Coronary artery (tissue), 2 donors: ENCODE data around the gene TTC23L.

Source experiments
- DNase-seq: peaks from one replicate; pipeline ENCODE4 v3.0.0-alpha.2; 2017; ENCODE audit warnings: low spot score
- H3K27ac ChIP-seq, 2 donors: fragments of 200-600 bp; sonication (generic); one replicate each; pipeline ENCODE4 v1.5.1; 2016 to 2019
- H3K4me3 ChIP-seq: fragments of 200-600 bp; sonication (generic); 2 replicates; pipeline ENCODE4 v1.5.1; 2016; ENCODE audit warnings: mild to moderate bottlenecking, moderate library complexity
- TF ChIP-seq, protein P1 (sequence below): fragments of 200-600 bp; sonication (generic); IDR thresholded peaks from one replicate; pipeline ENCODE4 v1.5.1; 2019; ENCODE audit warnings: antibody characterized with exemption

Gene TTC23L

DNA sequence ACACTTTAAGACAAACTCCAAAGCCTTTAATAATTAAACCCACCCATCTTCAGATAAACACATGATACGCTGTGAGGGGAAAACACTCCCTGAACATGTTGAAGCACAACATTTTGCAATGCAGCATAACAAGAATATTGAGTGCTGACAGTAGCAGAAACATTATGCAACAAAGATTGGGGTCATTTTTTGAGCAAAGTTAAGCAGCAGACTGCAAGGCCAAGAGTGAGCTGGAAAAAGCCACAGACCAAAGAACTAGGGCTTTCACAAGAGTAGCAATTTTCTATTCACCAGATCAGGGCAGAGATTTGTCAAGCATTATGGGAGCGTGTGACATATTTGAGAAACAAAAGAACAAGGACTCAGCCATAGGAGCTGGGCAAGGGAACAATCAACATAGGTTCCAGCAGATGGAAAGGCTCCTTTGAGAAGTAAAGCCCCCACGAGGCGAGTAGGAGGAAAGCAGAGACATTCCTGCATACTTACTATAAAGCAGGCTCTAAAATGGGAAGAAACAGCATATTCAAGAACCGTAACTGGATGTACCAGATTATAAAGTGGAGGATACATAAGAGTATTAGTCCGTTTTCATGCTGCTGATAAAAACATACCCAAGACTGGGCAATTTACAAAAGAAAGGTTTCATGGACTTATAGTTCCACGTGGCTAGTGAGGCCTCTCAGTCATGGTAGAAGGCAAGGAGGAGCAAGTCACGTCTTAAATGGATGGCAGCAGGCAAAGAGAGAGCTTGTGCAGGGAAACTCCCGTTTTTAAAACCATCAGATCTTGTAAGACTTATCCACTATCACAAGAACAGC lies 4.8 kb upstream of the TTC23L start:
- H3K4me3 ChIP-seq, result no peak overlapping the region
- DNase-seq, result no peak
- TF ChIP-seq, protein P1, sequence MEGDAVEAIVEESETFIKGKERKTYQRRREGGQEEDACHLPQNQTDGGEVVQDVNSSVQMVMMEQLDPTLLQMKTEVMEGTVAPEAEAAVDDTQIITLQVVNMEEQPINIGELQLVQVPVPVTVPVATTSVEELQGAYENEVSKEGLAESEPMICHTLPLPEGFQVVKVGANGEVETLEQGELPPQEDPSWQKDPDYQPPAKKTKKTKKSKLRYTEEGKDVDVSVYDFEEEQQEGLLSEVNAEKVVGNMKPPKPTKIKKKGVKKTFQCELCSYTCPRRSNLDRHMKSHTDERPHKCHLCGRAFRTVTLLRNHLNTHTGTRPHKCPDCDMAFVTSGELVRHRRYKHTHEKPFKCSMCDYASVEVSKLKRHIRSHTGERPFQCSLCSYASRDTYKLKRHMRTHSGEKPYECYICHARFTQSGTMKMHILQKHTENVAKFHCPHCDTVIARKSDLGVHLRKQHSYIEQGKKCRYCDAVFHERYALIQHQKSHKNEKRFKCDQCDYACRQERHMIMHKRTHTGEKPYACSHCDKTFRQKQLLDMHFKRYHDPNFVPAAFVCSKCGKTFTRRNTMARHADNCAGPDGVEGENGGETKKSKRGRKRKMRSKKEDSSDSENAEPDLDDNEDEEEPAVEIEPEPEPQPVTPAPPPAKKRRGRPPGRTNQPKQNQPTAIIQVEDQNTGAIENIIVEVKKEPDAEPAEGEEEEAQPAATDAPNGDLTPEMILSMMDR, result no peak
- H3K27ac ChIP-seq, result peak overlapping the region in 1 of 2 donors; percentile 36

DNA sequence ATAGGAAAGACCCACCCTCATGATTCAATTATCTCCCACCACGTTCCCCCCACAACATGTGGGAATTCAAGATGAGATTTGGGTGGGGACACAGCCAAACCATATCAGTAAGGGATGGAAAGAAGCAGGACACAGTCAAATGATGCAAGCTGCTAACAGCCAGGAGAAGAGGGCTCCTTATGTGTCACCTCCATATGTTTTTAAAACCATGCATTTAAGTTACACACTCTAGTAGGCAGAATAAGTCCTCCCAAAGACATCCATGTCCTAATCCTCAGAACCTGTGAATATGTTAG lies 4.2 kb upstream of the TTC23L start:
- no peak overlapping the region for H3K4me3 ChIP-seq
- TF ChIP-seq, protein P1, result no peak
- no peak for DNase-seq
- H3K27ac ChIP-seq, result peak overlapping the region in 1 of 2 donors; percentile 36

DNA sequence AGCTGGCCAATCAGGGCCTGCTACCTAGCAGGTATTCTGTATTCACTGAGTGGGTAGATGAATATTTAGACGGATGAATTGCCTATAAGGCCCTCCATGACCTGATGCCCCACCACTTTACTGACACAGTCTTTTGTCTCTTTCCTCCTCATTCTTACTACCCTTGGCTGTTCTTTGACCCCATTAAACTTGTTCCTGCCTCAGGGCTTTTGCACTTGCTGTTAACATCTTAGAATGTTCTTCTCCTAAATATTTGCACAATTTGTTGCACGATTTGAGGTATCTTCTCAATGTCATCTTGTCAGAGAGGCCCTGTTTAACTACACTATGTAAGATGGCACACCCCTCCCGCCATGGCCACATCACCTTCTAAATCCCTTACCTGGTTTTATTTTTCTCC lies 3.3 kb upstream of the TTC23L start:
- TF ChIP-seq, protein P1, result no peak
- DNase-seq, result no peak
- Histone ChIP-seq H3K27ac (no peak overlapping the region), H3K4me3 (no peak overlapping the region)

DNA sequence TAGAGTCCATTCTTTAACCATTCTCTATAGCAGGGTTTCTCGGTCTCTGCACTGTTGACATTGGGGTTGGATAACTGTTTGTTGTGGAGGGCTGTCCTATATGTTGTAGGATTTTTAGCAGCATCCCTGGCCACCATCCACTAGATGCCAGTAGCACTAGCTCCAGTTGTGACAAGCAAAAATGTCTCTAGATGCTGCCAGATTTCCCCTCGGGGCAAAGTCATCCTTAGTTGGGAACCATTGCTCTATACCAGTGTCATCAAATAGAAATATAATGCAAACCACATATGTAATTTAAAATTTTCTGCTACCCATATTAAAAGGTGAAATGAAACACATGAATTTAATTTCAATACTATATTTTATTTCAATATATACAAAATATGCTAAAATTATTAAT lies 2.9 kb downstream of the TTC23L start:
- Histone ChIP-seq H3K27ac (no peak overlapping the region), H3K4me3 (no peak overlapping the region)
- no peak for DNase-seq
- TF ChIP-seq, protein P1, result no peak

DNA sequence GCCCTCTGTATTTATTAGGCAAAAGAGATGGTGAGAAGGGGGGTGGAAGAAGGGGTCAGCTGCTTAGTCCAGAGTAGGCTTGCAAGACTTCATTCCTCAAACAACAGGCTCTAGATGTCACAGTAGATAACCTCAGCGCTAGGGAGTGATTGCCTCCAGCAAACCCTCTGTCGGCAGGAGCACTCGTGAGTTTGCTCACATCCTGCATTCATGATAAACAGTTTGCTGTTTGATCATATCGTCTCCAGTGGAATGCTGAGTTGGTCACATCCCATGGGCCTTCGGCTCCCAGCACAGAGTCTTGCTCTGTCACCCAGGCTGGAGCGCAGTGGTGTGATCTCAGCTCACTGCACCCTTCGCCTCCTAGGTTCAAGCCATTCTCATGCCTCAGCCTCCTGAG lies 3.6 kb downstream of the TTC23L start:
- TF ChIP-seq, protein P1, result no peak
- no peak for DNase-seq
- no peak overlapping the region for H3K4me3 ChIP-seq
- H3K27ac ChIP-seq, result no peak overlapping the region

DNA sequence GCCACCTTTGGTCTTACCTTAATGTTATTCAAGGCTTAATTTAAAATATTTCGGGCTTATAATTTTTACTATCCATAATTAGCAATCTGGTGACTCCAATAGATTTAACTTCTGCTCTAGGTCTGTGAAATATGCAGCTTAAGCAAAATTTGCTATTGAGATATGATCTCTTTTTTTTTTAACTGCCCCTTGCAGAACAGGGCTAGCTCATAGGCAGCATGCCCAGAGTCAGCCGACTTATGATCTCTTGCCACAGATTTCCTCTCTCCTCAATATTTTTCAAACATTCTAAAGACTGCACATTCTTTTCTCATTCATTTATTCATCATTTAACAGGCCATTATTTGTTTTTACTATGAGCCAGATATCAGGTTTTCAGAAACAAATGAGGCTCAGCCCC lies 4.5 kb downstream of the TTC23L start:
- no peak for DNase-seq
- Histone ChIP-seq H3K4me3 (no peak overlapping the region), H3K27ac (no peak overlapping the region)
- TF ChIP-seq, protein P1, result no peak

DNA sequence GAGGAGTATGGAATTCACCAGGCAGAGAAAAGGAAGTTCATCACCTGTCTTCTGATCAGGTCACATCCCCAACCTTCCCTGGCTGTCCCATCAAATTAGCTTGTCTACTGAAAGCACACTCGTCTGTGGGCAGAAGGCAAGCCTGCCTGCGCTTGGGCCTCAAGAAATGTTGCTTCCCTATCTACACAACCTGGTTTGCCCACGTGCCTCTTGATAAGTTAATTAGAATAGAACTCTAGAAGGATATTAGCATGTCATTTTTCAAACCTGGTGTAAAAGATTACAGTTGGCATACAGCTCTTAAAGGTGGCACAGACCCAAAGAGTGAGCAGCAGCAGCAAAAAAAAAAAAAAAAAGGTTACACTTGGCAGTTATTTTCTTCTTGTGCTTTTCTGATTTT lies 5.1 kb downstream of the TTC23L start:
- Histone ChIP-seq H3K27ac (no peak overlapping the region), H3K4me3 (no peak overlapping the region)
- no peak for DNase-seq
- TF ChIP-seq, protein P1, result no peak
